Measurements from ENCODE around the gene CLDN12.
A peak's percentile ranks its signal among the peaks of the same experiment; 100 is the strongest.

CLDN12 gene

DNA sequence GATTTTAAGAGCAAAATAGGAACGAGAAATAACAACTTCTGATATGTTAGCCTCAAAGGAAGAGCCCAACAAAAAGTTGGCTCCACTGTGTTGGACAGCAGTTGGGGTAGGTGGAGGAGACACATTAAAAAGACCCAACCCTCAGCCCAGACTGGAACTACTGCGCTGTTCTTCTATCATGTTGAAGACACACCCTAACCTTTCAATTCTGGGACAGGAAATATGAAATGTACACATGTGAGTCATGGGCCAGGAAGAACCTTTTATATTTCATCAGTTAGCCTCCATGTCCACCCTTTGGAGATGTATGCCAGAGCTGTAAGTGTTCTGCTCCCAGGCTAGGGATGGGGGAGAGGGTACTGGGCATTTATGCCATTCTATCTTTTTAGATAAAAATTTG lies 22.1 kb downstream of the CLDN12 start:
- H3K27ac ChIP-seq, result no peak overlapping the region
- ChIA-PET CTCF (interaction anchor here (1.1 kb wide), 1 partner anchor 12 kb away, joined by 3 read pairs; no protein-coding TSS in a partner anchor), POLR2A (ENCODE audit: low non-redundant PET) (interaction anchor here (0.6 kb wide), 1 partner anchor 272 kb away, joined by 3 read pairs; no protein-coding TSS in a partner anchor)
- peak; percentile 42 for DNase-seq (ENCODE audit: low spot score)
- TF ChIP-seq, protein P1, sequence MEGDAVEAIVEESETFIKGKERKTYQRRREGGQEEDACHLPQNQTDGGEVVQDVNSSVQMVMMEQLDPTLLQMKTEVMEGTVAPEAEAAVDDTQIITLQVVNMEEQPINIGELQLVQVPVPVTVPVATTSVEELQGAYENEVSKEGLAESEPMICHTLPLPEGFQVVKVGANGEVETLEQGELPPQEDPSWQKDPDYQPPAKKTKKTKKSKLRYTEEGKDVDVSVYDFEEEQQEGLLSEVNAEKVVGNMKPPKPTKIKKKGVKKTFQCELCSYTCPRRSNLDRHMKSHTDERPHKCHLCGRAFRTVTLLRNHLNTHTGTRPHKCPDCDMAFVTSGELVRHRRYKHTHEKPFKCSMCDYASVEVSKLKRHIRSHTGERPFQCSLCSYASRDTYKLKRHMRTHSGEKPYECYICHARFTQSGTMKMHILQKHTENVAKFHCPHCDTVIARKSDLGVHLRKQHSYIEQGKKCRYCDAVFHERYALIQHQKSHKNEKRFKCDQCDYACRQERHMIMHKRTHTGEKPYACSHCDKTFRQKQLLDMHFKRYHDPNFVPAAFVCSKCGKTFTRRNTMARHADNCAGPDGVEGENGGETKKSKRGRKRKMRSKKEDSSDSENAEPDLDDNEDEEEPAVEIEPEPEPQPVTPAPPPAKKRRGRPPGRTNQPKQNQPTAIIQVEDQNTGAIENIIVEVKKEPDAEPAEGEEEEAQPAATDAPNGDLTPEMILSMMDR (conservative IDR thresholded peaks at IDR 0.05; ENCODE audit: low read depth), result no peak

- H3K27ac ChIP-seq, result no peak overlapping the region
- CTCF ChIA-PET, result no interaction called here
- DNase-seq (ENCODE audit: low spot score), result no peak
- TF ChIP-seq, protein P1 (conservative IDR thresholded peaks at IDR 0.05; ENCODE audit: low read depth), result no peak
- POLR2A ChIA-PET (ENCODE audit: low non-redundant PET), result no interaction called here
Measured at GRCh38 chr7:90430614-90431460, 27.6 kb downstream of the CLDN12 start.

- CTCF ChIA-PET, result no interaction called here
- no peak for DNase-seq (ENCODE audit: low spot score)
- POLR2A ChIA-PET (ENCODE audit: low non-redundant PET), result no interaction called here
Measured at GRCh38 chr7:90432752-90433151, 29.5 kb downstream of the CLDN12 start.

GRCh38 chr7:90433221-90433620 lies 30.0 kb downstream of the CLDN12 start:
- no peak for DNase-seq (ENCODE audit: low spot score)
- ChIA-PET CTCF (no interaction called here), POLR2A (ENCODE audit: low non-redundant PET) (no interaction called here)
- H3K27ac ChIP-seq, result no peak overlapping the region
- TF ChIP-seq, protein P1 (conservative IDR thresholded peaks at IDR 0.05; ENCODE audit: low read depth), result no peak

More at GRCh38 chr7:90432752-90433151, 29.5 kb downstream of the CLDN12 start:
- no peak overlapping the region for H3K27ac ChIP-seq
- TF ChIP-seq, protein P1 (conservative IDR thresholded peaks at IDR 0.05; ENCODE audit: low read depth), result no peak

- no peak overlapping the region for H3K27ac ChIP-seq
- ChIA-PET POLR2A (ENCODE audit: low non-redundant PET) (no interaction called here), CTCF (no interaction called here)
- no peak for DNase-seq (ENCODE audit: low spot score)
- TF ChIP-seq, protein P1 (conservative IDR thresholded peaks at IDR 0.05; ENCODE audit: low read depth), result no peak
Measured at GRCh38 chr7:90445633-90446032, 42.4 kb downstream of the CLDN12 start.

- H3K27ac ChIP-seq, result no peak overlapping the region
- TF ChIP-seq, protein P1 (conservative IDR thresholded peaks at IDR 0.05; ENCODE audit: low read depth), result no peak
- DNase-seq (ENCODE audit: low spot score), result no peak
- ChIA-PET POLR2A (ENCODE audit: low non-redundant PET) (interaction anchor here (0.8 kb wide), 1 partner anchor 582 kb away, joined by 7 read pairs; no protein-coding TSS in a partner anchor), CTCF (no interaction called here)
Measured at GRCh38 chr7:90446137-90446899, 43.1 kb downstream of the CLDN12 start.
